GM12878 (cell line): ENCODE data around the gene MSMB. TPM values are rescaled to one million over a fixed set of nuclear protein-coding genes. Genes with fewer than 3 reads are reported as not detected.

Experiments
- ATAC-seq: fragments of 200-7000 bp; cut with Tn5 transposase; 3 replicates; pipeline ENCODE4 v1.9.1; 2020; ENCODE audit warnings: mild to moderate bottlenecking, moderate library complexity
- BruUV-seq: library from RNA; stranded (reverse); fragments of 400-500 nt; replicated peaks from 2 replicates; lab custom pipeline; 2021; lab: Mats Ljungman, UMichigan
- CTCF ChIA-PET: fragments of 300-600 bp; sonication (Branson Sonifier 250); formaldehyde crosslinking; extraction: SDS; loops from one replicate; lab custom pipeline; 2021; ENCODE audit warnings: inconsistent platforms; lab: Yijun Ruan, JAX
- POLR2A ChIA-PET: fragments of 350-600 bp; formaldehyde crosslinking; extraction: SDS; loops from one replicate; lab custom pipeline; 2021; ENCODE audit warnings: inconsistent platforms; lab: Charles Lee
- RAD21 ChIA-PET: fragments of 300-600 bp; sonication (Branson Sonifier 250); formaldehyde crosslinking; loops from one replicate; lab custom pipeline; 2023; ENCODE audit warnings: antibody characterized with exemption; ENCODE audit not compliant: unreplicated experiment; lab: Charles Lee
- SMC1A ChIA-PET: fragments of 300-600 bp; sonication (Branson Sonifier 250); formaldehyde crosslinking; loops from one replicate; lab custom pipeline; 2023; ENCODE audit not compliant: unreplicated experiment, uncharacterized antibody; lab: Charles Lee
- DNase-seq: peaks from one replicate; pipeline ENCODE4 v3.0.0-alpha.2; 2011; ENCODE audit warnings: low read depth, low spot score
- FAIRE-seq: peaks from 3 replicates; lab custom pipeline; 2011; peaks lifted over from hg19 to GRCh38; lab: Jason Lieb, UNC
- H2AFZ ChIP-seq: 2 replicates; pipeline ENCODE4 v1.6.0; 2011; ENCODE audit warnings: low read depth, low read length, control low read depth; ENCODE audit not compliant: control insufficient read depth
- H3K27ac ChIP-seq: 2 replicates; pipeline ENCODE4 v1.5.1; 2011; ENCODE audit warnings: control low read depth; ENCODE audit not compliant: control insufficient read depth, insufficient read depth
- H3K27me3 ChIP-seq, 2 experiments: replicated peaks in 1 of 2; 2 replicates each; pipeline versions ENCODE4 v1.6.0 to v1.6.1; 2011; ENCODE audit warnings: low read length in 1 of 2; ENCODE audit not compliant: control insufficient read depth in 2 of 2, insufficient read depth in 2 of 2
- H3K36me3 ChIP-seq, 2 experiments: 2 replicates each; pipeline ENCODE4 v1.5.1; 2011; ENCODE audit warnings: low read length in 1 of 2; ENCODE audit not compliant: control insufficient read depth in 2 of 2, insufficient read depth in 2 of 2
- H3K4me1 ChIP-seq: 2 replicates; pipeline ENCODE4 v1.6.1; 2011; ENCODE audit warnings: mild to moderate bottlenecking, low read length, moderate library complexity, mixed read lengths; ENCODE audit not compliant: control insufficient read depth, insufficient read depth
- H3K4me2 ChIP-seq: 2 replicates; pipeline ENCODE4 v1.6.0; 2011; ENCODE audit warnings: control low read depth; ENCODE audit not compliant: control insufficient read depth, insufficient read depth
- H3K4me3 ChIP-seq: fragments of 200-600 bp; sonication (generic); 2 replicates; pipeline ENCODE4 v1.5.1; 2016
- H3K79me2 ChIP-seq: 2 replicates; pipeline ENCODE4 v1.6.0; 2011; ENCODE audit warnings: low read length; ENCODE audit not compliant: control insufficient read depth, insufficient read depth
- H3K9ac ChIP-seq: 2 replicates; pipeline ENCODE4 v1.8.0; 2011; ENCODE audit warnings: low read length, control low read depth, mixed read lengths; ENCODE audit not compliant: control insufficient read depth, insufficient read depth
- H3K9me3 ChIP-seq: replicated peaks from 3 replicates; pipeline ENCODE4 v1.5.1; 2011; ENCODE audit warnings: mild to moderate bottlenecking, low read length; ENCODE audit not compliant: control insufficient read depth, insufficient read depth
- H4K20me1 ChIP-seq: 2 replicates; pipeline ENCODE4 v1.6.0; 2011; ENCODE audit not compliant: control insufficient read depth, insufficient read depth
- CHD4 ChIP-seq: fragments of 200-600 bp; sonication (generic); IDR thresholded peaks from 2 replicates; pipeline ENCODE4 v1.6.1; 2016; ENCODE audit warnings: mild to moderate bottlenecking
- FOXK2 ChIP-seq: fragments of 450-650 bp; IDR thresholded peaks from 2 replicates; pipeline ENCODE4 v1.6.1; 2017; ENCODE audit warnings: mild to moderate bottlenecking, moderate library complexity
- JUNB ChIP-seq: IDR thresholded peaks from 2 replicates; pipeline ENCODE4 v1.6.1; 2016; ENCODE audit warnings: antibody characterized with exemption, mild to moderate bottlenecking
- KAT2A ChIP-seq: conservative IDR thresholded peaks from 2 replicates; pipeline ENCODE4 v1.6.1; 2011; ENCODE audit warnings: low read depth, low read length; ENCODE audit not compliant: control insufficient read depth
- MTA3 ChIP-seq: IDR thresholded peaks from 2 replicates; pipeline ENCODE4 v1.6.1; 2012; ENCODE audit warnings: low read length, inconsistent platforms, borderline replicate concordance
- NKRF ChIP-seq: fragments of 450-650 bp; conservative IDR thresholded peaks from 2 replicates; pipeline ENCODE4 v1.6.1; 2017; ENCODE audit warnings: mild to moderate bottlenecking, moderate library complexity
- NR2F1 ChIP-seq: fragments of 450-650 bp; conservative IDR thresholded peaks from 2 replicates; pipeline ENCODE4 v1.6.1; 2017; ENCODE audit warnings: mild to moderate bottlenecking
- SKIL ChIP-seq: fragments of 450-650 bp; IDR thresholded peaks from 2 replicates; pipeline ENCODE4 v1.6.1; 2017; ENCODE audit warnings: mild to moderate bottlenecking, low read depth, inconsistent platforms; ENCODE audit not compliant: poor library complexity, severe bottlenecking
- STAT1 ChIP-seq: fragments of 450-650 bp; conservative IDR thresholded peaks from 2 replicates; pipeline ENCODE4 v1.6.1; 2014; ENCODE audit warnings: antibody characterized with exemption, mild to moderate bottlenecking
- ZNF687 ChIP-seq: fragments of 450-650 bp; IDR thresholded peaks from 2 replicates; pipeline ENCODE4 v1.6.1; 2017; ENCODE audit warnings: mild to moderate bottlenecking, moderate library complexity
- ZZZ3 ChIP-seq: IDR thresholded peaks from 2 replicates; pipeline ENCODE4 v1.6.1; 2011; ENCODE audit warnings: low read depth; ENCODE audit not compliant: control insufficient read depth, insufficient read length
- WGBS: methylation state at CpG from one replicate; pipeline ENCODE4 v1.1.6; 2016; ENCODE audit warnings: low lambda C conversion rate; ENCODE audit not compliant: insufficient replicate concordance, insufficient coverage; ENCODE audit errors: missing lambda C conversion rate; 5-methylcytosine and 5-hydroxymethylcytosine counted together
- in situ Hi-C: fragments of 300-500 bp; cut with MboI; formaldehyde crosslinking; loops from 9 replicates; pipeline ENCODE4 v1.14.3; 2018; ENCODE audit warnings: mixed read lengths
- intact Hi-C: fragments of 100-400 bp; cut with micrococcal nuclease; formaldehyde crosslinking; loops from one replicate; pipeline ENCODE4 v1.14.2; 2022; ENCODE audit not compliant: unreplicated experiment
- polyA plus RNA-seq, 11 experiments: library from polyadenylated mRNA; depleted of rRNA in 4 of 11; unstranded in 6 of 11; stranded (reverse) in 5 of 11; fragments of >200 nt; fragmentation: Nextera tagmentation in 4 of 11; fragmentation: Illumina TruSeq in 1 of 11; extraction: Ambion mirVana in 4 of 11; extraction: Trizol in 1 of 11; gene quantifications; 1 replicate in 1 of 11; 2 replicates in 10 of 11; pipeline versions ENCODE4 v1.2.1 to v1.2.3, GENCODE V29; 2011 to 2016; ENCODE audit warnings: inconsistent platforms in 2 of 11, missing spikeins in 2 of 11, low read depth in 1 of 11
- total RNA-seq, 4 experiments: library from RNA; depleted of rRNA in 3 of 4; stranded (reverse); fragments of >200 nt in 3 of 4; fragmentation: Illumina TruSeq in 1 of 4; extraction: Trizol in 1 of 4; gene quantifications; 2 replicates each; pipeline versions ENCODE4 v1.2.1 to v1.2.3, GENCODE V29; 2013 to 2021

The MSMB gene
- total and polyA plus RNA-seq, 10 of the 15 experiments (the other 5 are each of a cell fraction or from before 2014, with no cell fraction given), result not detected

DNA sequence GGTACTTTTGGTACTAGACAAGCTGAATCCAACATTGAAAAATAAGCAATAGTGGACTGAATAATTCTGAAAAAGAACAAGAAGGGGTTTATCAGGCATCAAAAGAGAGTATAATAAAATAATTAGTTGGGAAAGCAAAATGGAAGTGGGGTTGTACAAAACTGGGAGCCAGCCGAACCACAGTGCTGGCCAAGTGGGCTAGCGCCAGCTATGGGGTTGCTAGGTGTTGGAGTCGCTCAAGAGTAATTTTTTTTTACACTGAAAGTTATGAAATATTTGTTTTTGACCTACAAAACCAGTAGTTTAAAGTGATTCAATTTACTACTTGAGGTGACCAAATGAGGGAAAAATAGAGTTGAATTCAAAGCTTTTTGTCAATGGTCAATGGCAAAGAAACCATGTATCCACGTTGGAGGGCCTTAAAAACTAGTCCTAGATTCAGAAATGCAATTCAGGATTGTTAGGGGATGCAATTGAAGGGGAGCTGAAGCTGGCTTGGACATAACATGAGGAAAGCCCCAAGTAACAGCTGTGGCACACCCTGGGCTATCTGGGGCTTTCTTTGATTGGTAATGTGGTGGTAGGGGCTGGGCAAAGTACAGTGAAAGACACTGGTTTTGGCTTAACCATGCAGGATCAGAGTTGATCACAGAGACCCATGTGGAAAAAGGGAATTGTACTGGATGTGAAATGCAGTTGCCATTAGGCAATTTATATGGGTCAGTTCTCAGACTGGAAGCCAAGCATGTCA lies 28.3 kb upstream of the MSMB start:
- RAD21 ChIA-PET, result no interaction called here
- no peak for ATAC-seq

GRCh38 chr10:46073564-46073963 lies 27.5 kb upstream of the MSMB start:
- Histone ChIP-seq H2AFZ (no peak overlapping the region), H3K27ac (no peak overlapping the region), H3K27me3 (no peaks in the 10 kb centered on the region), H4K20me1 (no peaks in the 10 kb centered on the region), H3K9me3 (no peaks in the 10 kb centered on the region), H3K4me1 (no peaks in the 10 kb centered on the region), H3K4me3 (no peak overlapping the region), H3K36me3 (no peaks in the 10 kb centered on the region), H3K79me2 (no peaks in the 10 kb centered on the region), H3K9ac (no peak overlapping the region), H3K4me2 (no peak overlapping the region)
- ChIA-PET RAD21 (no interaction called here), CTCF (interaction anchor here (1.2 kb wide), 1 partner anchor 839 kb away, joined by 3 read pairs; no protein-coding TSS in a partner anchor), SMC1A (no interaction called here), POLR2A (no interaction called here)
- ATAC-seq (no peak), DNase-seq (no peak), FAIRE-seq (no peak)
- 0% methylated on average over 1 of the region's 1 CpG for WGBS
- BruUV-seq, result no TSS peak
- in situ Hi-C loops (no loop called here), intact Hi-C loops (no loop called here)
- no peak for TF ChIP-seq FOXK2
- no peak for TF ChIP-seq NKRF
- TF ChIP-seq NR2F1, result no peak
- TF ChIP-seq ZNF687, result no peak
- no peak for TF ChIP-seq KAT2A
- no peak for TF ChIP-seq SKIL

More for the DNA sequence above, 28.3 kb upstream of the MSMB start:
- ChIA-PET CTCF (interaction anchor here (1.2 kb wide), 1 partner anchor 840 kb away, joined by 3 read pairs; no protein-coding TSS in a partner anchor), POLR2A (no interaction called here), SMC1A (no interaction called here)
- Histone ChIP-seq H3K9me3 (no peaks in the 10 kb centered on the region), H3K4me2 (no peak overlapping the region), H3K9ac (no peak overlapping the region), H3K4me3 (no peak overlapping the region), H3K36me3 (no peaks in the 10 kb centered on the region), H2AFZ (no peak overlapping the region), H3K27me3 (no peaks in the 10 kb centered on the region), H4K20me1 (no peaks in the 10 kb centered on the region), H3K27ac (no peak overlapping the region), H3K4me1 (no peaks in the 10 kb centered on the region), H3K79me2 (no peaks in the 10 kb centered on the region)
- FAIRE-seq, result no peak
- intact Hi-C loops, result no loop called here
- TF ChIP-seq MTA3 (no peak), CHD4 (no peak), STAT1 (no peak), ZZZ3 (no peak), JUNB (no peak)
- in situ Hi-C loops, result no loop called here
- DNase-seq, result no peak
- WGBS, result 46% methylated on average over 4 of the region's 4 CpGs
- BruUV-seq, result no TSS peak
